Loucy (cell line): Measurements from ENCODE around the gene KANSL3.

Experiments used
- EZH2phosphoT487 ChIP-seq: fragments of 200-600 bp; IDR thresholded peaks from 2 replicates; pipeline ENCODE4 v1.6.1; 2018; ENCODE audit warnings: antibody characterized with exemption, mild to moderate bottlenecking, moderate library complexity, borderline replicate concordance
- TF ChIP-seq, protein P1 (sequence below): fragments of 200-600 bp; sonication (generic); conservative IDR thresholded peaks from 2 replicates; pipeline ENCODE4 v1.5.1; 2014; ENCODE audit warnings: mild to moderate bottlenecking, antibody characterized with exemption, low read length

DNA sequence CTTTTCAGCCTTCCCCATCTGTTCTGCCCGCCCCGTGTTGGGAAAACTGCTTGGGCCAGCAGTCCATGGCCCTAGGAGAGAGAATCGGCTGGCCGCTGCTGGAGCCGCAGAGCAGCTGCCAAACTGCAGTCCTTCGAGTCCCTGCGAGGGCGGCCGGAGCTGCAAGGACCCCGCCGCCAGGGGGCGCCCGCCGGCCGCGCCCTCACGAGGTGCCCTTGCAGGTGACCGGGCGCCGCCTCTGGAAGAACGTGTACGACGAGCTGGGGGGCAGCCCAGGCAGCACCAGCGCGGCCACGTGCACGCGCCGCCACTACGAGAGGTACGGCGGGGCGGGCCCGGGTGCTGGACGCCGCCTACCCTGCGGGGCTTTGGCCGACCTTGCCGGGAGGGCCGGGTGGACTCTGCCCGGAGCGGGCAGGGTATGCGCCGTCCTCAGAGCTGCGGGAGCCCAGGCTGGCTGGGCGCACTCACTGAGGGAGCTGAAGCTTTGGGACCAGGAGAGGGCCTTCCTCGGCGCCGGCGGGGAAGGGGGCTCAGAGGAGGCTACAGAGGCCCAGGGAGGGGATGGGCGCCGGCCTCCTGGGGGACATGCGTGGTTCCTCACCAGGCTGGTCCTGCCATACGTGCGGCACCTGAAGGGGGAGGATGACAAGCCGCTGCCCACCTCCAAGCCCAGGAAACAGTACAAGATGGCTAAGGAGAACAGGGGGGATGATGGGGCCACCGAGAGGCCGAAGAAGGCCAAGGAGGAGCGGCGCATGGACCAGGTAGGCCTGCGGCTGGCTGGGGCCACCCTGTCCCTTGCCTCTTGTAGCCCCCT lies 87.9 kb downstream of the KANSL3 start:
- TF ChIP-seq, protein P1, sequence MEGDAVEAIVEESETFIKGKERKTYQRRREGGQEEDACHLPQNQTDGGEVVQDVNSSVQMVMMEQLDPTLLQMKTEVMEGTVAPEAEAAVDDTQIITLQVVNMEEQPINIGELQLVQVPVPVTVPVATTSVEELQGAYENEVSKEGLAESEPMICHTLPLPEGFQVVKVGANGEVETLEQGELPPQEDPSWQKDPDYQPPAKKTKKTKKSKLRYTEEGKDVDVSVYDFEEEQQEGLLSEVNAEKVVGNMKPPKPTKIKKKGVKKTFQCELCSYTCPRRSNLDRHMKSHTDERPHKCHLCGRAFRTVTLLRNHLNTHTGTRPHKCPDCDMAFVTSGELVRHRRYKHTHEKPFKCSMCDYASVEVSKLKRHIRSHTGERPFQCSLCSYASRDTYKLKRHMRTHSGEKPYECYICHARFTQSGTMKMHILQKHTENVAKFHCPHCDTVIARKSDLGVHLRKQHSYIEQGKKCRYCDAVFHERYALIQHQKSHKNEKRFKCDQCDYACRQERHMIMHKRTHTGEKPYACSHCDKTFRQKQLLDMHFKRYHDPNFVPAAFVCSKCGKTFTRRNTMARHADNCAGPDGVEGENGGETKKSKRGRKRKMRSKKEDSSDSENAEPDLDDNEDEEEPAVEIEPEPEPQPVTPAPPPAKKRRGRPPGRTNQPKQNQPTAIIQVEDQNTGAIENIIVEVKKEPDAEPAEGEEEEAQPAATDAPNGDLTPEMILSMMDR = no peak
- no peak for TF ChIP-seq EZH2phosphoT487
